ENCODE data around the gene SPATS2. TPM values are rescaled to one million over a fixed set of nuclear protein-coding genes. Genes with fewer than 3 reads are reported as not detected.

Gene SPATS2
- total and polyA plus RNA-seq, 10 of the 15 experiments (the other 5 are each of a cell fraction or from before 2014, with no cell fraction given) = 9.0 to 54.2 (median 27.5) TPM

DNA sequence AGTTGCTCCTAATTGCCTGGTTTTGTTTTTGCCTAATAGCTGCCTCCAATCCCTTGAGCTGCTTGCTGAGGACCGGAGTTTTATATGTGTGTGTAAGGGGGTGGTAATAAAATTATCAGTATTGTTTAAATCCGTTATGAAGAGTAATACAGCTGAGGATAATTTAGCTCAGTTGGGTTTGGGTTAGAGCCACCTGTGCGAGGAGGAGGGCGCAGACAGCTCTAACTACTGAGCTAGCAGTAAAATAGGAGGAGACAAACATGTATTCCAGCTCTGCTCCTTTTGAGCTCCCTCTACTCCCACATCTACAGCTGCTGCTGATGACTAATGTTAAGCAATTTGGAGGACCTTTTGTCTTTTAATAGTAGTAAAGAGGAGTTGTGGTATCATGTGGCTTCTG, 61.5 kb downstream of the SPATS2 start:
- intact Hi-C loops (cut with micrococcal nuclease; ENCODE audit: unreplicated experiment) = loop anchor here (2.0 kb wide), 1 partner anchor 62 kb away; the partner anchor contains the start of gene SPATS2
- ChIA-PET SMC1A (ENCODE audit: uncharacterized antibody, unreplicated experiment) (interaction anchor here (0.6 to 3.8 kb wide), 18 partner anchors 9 to 75 kb away, joined by 3 to 27 read pairs (median 4); partner anchors contain the start of gene SPATS2), RAD21 (ENCODE audit: unreplicated experiment) (interaction anchor here (0.6 to 2.4 kb wide), 20 partner anchors 11 to 87 kb away, joined by 3 to 19 read pairs (median 4); partner anchors contain the start of gene SPATS2), POLR2A (interaction anchor here (0.6 to 3.8 kb wide), 10 partner anchors 10 to 276 kb away, joined by 3 to 30 read pairs (median 3); partner anchors contain the start of gene SPATS2), CTCF (interaction anchor here (0.5 to 2.1 kb wide), 13 partner anchors 9 to 274 kb away, joined by 3 to 7 read pairs (median 3); no protein-coding TSS in a partner anchor)
- Histone ChIP-seq H3K79me2 (ENCODE audit: control insufficient read depth, insufficient read depth, low read length) (peaks cover 39% of the 10 kb centered on the region), H3K9me3 (replicated peaks; ENCODE audit: control insufficient read depth, insufficient read depth, low read length) (peaks cover 3% of the 10 kb centered on the region; the same call in 2 of the 3 replicates), H3K9ac (ENCODE audit: control insufficient read depth, insufficient read depth, low read length) (peak overlapping the region; percentile 74), H3K36me3 (ENCODE audit: control insufficient read depth in 2 of 2, insufficient read depth in 2 of 2, low read length in 1 of 2) (peaks cover 0 to 2% of the 10 kb centered on the region in 2 experiments; a peak in 1 of 4 replicates), H3K27ac (ENCODE audit: control insufficient read depth, insufficient read depth) (peak overlapping the region; percentile 96), H3K27me3 (replicated peaks in 1 of 2; ENCODE audit: control insufficient read depth in 2 of 2, insufficient read depth in 2 of 2, low read length in 1 of 2) (no peaks in the 10 kb centered on the region), H2AFZ (ENCODE audit: control insufficient read depth, low read depth, low read length) (peak overlapping the region; percentile 50), H3K4me1 (ENCODE audit: control insufficient read depth, insufficient read depth, low read length) (peaks cover 20% of the 10 kb centered on the region), H3K4me3 (peak overlapping the region; percentile 33; the same call in 1 of the 2 replicates), H4K20me1 (ENCODE audit: control insufficient read depth, insufficient read depth) (no peaks in the 10 kb centered on the region), H3K4me2 (ENCODE audit: control insufficient read depth, insufficient read depth) (peak overlapping the region; percentile 92)
- DNase-seq (ENCODE audit: low read depth, low spot score) (peak; percentile 38), FAIRE-seq (peak; percentile 89), ATAC-seq (peak; percentile 87)
- WGBS (ENCODE audit: insufficient coverage, insufficient replicate concordance, low lambda C conversion rate, missing lambda C conversion rate) = 23% methylated on average over 4 of the region's 4 CpGs
- in situ Hi-C loops (cut with MboI) = no loop called here
- BruUV-seq (replicated peaks) = TSS peak; percentile 11
- TF ChIP-seq TBL1XR1 (IDR thresholded peaks at IDR 0.05; ENCODE audit: low read depth, low read length) (no peak), JUNB (IDR thresholded peaks at IDR 0.05) (no peak), IKZF1 (conservative IDR thresholded peaks at IDR 0.05) (0 out of 2 replicates have a peak, but pooled peaks have one; percentile 54), ZNF274 (IDR thresholded peaks at IDR 0.05; ENCODE audit: insufficient read depth, insufficient read length) (no peak), DPF2 (IDR thresholded peaks at IDR 0.05) (0 out of 2 replicates have a peak, but pooled peaks have one; percentile 48), CREB1 (IDR thresholded peaks at IDR 0.05; ENCODE audit: low read depth) (no peak), POLR2AphosphoS5 (IDR thresholded peaks at IDR 0.05; ENCODE audit: low read length) (no peak), EED (IDR thresholded peaks at IDR 0.05; ENCODE audit: low read depth) (0 out of 2 replicates have a peak, but pooled peaks have one; percentile 28), RFX5 (IDR thresholded peaks at IDR 0.05; ENCODE audit: low read depth, low read length) (no peak), CBX5 (IDR thresholded peaks at IDR 0.05; ENCODE audit: low read depth) (no peak), ZNF24 (IDR thresholded peaks at IDR 0.05) (no peak), ZNF207 (IDR thresholded peaks at IDR 0.05; ENCODE audit: borderline replicate concordance) (no peak), MYB (IDR thresholded peaks at IDR 0.05; ENCODE audit: borderline replicate concordance, low read depth, low read length) (no peak), BHLHE40 (IDR thresholded peaks at IDR 0.05; ENCODE audit: borderline replicate concordance in 1 of 2, low read depth in 2 of 2, low read length in 1 of 2) (no peak), SIX5 (IDR thresholded peaks at IDR 0.05; ENCODE audit: low read depth, low read length, severe bottlenecking) (no peak), MEF2B (IDR thresholded peaks at IDR 0.05; ENCODE audit: partially characterized antibody, poor library complexity, severe bottlenecking) (no peak), RUNX3 (IDR thresholded peaks at IDR 0.05; ENCODE audit: low read length) (peak; percentile 26; the same call in 1 of the 2 replicates)
- TF ChIP-seq, protein P1, sequence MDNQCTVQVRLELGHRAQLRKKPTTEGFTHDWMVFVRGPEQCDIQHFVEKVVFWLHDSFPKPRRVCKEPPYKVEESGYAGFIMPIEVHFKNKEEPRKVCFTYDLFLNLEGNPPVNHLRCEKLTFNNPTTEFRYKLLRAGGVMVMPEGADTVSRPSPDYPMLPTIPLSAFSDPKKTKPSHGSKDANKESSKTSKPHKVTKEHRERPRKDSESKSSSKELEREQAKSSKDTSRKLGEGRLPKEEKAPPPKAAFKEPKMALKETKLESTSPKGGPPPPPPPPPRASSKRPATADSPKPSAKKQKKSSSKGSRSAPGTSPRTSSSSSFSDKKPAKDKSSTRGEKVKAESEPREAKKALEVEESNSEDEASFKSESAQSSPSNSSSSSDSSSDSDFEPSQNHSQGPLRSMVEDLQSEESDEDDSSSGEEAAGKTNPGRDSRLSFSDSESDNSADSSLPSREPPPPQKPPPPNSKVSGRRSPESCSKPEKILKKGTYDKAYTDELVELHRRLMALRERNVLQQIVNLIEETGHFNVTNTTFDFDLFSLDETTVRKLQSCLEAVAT (IDR thresholded peaks at IDR 0.05) = no peak
- TF ChIP-seq, protein P2, sequence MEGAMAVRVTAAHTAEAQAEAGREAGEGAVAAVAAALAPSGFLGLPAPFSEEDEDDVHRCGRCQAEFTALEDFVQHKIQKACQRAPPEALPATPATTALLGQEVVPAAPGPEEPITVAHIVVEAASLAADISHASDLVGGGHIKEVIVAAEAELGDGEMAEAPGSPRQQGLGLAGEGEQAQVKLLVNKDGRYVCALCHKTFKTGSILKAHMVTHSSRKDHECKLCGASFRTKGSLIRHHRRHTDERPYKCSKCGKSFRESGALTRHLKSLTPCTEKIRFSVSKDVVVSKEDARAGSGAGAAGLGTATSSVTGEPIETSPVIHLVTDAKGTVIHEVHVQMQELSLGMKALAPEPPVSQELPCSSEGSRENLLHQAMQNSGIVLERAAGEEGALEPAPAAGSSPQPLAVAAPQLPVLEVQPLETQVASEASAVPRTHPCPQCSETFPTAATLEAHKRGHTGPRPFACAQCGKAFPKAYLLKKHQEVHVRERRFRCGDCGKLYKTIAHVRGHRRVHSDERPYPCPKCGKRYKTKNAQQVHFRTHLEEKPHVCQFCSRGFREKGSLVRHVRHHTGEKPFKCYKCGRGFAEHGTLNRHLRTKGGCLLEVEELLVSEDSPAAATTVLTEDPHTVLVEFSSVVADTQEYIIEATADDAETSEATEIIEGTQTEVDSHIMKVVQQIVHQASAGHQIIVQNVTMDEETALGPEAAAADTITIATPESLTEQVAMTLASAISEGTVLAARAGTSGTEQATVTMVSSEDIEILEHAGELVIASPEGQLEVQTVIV (IDR thresholded peaks at IDR 0.05; ENCODE audit: borderline replicate concordance, partially characterized antibody) = no peak
- TF ChIP-seq, protein P3, sequence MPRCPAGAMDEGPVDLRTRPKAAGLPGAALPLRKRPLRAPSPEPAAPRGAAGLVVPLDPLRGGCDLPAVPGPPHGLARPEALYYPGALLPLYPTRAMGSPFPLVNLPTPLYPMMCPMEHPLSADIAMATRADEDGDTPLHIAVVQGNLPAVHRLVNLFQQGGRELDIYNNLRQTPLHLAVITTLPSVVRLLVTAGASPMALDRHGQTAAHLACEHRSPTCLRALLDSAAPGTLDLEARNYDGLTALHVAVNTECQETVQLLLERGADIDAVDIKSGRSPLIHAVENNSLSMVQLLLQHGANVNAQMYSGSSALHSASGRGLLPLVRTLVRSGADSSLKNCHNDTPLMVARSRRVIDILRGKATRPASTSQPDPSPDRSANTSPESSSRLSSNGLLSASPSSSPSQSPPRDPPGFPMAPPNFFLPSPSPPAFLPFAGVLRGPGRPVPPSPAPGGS (IDR thresholded peaks at IDR 0.05; ENCODE audit: borderline replicate concordance, insufficient read depth, low read depth, low read length, poor library complexity, severe bottlenecking) = no peak
